HK-2 (cell line): ENCODE results near the gene MED19.
"Not testable (repeated sequence)": the region's sequence is repeated elsewhere in the genome, so short reads cannot be mapped to it uniquely, and the experiment has no call there.

ENCODE experiments used
- DNase-seq: peaks from one replicate; pipeline ENCODE4 v3.0.0-alpha.2; 2018; ENCODE audit not compliant: unreplicated experiment

The MED19 gene

DNA sequence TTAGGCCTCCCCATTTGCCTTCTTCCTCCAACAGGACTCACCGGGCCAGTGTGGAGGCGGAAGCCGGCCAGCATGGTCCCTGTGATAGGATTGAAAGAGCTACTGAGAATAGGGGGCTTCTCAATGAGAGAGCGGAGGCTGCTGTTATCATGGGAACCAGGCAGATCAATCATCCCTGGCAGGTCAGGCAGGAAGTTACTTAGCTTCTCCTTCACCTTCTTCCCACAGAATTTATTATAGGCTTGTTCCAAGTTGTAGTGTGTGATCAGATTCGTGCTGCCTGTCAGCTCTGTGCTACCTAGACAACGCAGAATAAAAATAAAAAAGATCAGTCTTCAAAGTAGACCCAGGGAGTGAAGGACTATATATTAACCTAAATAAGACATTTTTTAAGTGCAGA, 7.1 kb downstream of the MED19 start:
- DNase-seq: no peak

DNA sequence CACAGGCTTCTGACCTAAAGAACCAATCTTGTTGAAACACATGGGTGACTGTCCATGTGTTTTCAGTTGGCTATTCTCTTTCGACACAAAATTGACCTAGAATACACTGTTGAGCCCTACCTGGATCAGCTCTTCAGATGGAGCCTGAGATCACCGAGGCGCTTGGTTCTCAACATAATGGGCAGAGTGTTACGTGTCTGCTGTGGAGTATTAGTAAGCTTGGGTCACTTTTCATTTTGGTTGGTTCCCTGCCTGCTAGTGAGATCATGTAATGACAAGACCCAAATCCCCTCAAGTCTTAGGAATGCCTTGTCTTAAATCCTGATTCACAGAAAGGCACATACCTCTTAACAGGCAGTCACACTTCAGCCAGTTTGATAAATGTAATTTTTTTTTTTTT, 8.7 kb downstream of the MED19 start:
- no peak for DNase-seq

- no peak for DNase-seq
These were observed 11.6 kb downstream of the MED19 start for GRCh38 chr11:57700425-57700824.

DNA sequence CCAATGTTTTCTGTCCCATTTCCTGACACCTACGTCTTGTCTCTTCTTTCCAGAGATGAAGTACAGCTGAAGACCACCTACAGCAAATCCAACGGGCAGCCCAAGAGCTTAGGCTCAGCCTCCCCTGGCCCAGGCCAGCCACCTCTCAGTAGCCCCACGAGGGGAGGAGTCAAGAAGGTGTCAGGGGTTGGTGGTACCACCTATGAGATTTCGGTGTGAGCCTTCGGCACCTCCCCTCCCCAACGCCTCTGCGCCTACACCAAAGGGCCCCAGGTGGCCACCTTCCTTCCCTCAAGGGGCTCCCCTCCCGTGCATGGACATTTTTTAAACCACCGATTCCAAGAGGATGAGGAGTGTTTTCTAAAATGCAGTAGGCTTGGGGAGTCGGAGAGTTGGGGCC, 12.2 kb downstream of the MED19 start:
- no peak for DNase-seq

DNA sequence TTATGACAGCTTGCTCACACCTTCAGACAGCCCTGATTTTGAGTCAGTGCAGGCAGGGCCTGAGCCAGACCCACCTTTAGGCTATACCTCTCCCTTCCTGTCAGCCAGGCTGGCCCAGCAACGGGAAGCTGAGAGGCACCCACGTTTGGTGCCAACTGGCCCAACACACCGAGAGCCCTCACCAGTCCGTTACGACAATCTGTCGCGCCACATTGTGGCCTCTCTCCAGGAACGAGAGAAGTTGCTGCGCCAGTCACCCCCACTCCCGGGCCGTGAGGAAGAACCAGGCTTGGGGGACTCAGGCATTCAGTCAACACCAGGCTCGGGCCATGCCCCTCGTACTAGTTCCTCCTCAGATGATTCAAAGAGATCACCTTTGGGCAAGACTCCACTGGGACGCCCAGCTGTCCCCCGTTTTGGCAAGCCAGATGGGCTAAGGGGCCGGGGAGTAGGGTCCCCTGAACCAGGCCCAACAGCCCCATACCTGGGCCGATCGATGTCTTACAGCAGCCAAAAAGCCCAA, 13.1 kb downstream of the MED19 start:
- no peak for DNase-seq

- not testable (repeated sequence) for DNase-seq
These were observed 21.5 kb downstream of the MED19 start for GRCh38 chr11:57690474-57690873.

DNA sequence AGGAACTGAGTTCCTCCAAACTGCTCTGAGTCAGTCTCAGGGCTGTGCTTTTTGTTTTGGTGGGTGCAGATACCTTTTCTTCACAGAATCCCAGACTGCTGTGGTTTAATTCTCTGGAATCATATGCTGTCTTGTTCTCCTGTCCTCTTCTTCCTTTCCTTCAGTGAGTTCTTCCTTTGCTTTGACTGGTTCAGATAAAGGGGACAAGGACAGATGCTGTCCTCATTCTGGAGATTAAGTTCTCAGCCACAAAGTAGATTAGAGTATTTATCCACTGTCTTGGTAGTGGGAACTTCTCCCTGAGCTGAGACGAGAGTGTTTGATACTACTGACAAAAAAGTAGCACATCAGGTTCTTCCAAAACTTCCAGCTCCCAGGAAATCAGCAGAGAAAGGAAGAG, 30.8 kb downstream of the MED19 start:
- no peak for DNase-seq

- DNase-seq: no peak
These were observed 31.5 kb downstream of the MED19 start for GRCh38 chr11:57680552-57680874.

GRCh38 chr11:57679396-57679795, 32.6 kb downstream of the MED19 start:
- DNase-seq: no peak

DNA sequence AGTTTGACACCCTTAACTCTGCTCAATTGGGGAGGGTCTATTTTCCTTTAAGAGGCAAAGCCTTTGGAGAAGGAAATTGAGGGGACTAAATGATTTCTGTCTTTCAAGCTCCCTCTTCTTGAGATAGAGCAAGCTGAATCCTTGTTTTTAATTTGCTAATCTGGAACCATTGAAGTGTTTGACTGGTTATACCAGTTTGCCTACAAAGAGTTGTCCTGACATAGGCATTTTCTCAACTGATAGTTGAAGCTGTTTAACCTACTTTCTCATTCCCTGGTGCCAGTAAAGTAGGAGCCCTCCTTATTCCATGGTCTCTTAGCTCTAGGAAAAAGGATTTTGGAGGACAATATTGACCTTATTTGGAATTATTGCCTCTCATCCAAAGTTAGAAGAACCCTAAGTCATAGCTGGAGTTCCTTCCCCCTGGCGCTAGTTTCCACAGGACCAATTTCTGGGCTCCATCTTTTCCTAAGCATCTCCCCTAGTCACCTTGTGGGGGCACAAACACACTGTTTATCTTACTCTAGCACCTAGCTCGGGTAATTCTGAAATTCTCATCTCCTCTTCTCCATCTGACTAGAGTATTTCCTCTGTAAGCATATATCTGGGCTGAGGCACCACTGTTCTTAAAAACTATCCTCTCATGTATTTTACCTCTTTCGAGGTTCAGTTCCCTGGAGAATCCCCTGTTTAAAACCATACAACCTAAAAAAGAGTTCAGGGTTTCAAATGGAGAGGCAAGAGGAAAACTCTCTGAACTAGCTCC, 36.7 kb downstream of the MED19 start:
- no peak for DNase-seq

DNA sequence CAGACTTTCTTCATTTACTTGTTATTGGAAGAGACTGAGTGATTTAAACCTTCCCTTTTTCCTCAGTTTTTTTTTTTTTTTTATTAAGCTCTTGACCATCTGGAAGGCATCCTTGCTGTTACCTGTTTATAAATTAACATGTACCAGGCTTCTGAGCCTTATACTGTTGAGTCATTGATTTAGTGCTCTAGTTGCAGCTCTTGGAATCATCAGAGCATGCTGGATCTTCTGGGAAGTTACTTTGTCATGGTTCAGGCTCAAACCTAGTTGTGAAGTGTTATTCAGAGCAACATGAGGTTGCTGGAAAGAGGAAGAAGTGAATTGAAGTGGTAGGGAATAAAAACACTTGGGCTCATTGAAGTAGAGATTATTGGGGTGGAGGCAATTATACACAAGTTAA, 37.8 kb downstream of the MED19 start:
- no peak for DNase-seq

- DNase-seq: no peak
These were observed 43.6 kb downstream of the MED19 start for GRCh38 chr11:57668434-57668782.

DNA sequence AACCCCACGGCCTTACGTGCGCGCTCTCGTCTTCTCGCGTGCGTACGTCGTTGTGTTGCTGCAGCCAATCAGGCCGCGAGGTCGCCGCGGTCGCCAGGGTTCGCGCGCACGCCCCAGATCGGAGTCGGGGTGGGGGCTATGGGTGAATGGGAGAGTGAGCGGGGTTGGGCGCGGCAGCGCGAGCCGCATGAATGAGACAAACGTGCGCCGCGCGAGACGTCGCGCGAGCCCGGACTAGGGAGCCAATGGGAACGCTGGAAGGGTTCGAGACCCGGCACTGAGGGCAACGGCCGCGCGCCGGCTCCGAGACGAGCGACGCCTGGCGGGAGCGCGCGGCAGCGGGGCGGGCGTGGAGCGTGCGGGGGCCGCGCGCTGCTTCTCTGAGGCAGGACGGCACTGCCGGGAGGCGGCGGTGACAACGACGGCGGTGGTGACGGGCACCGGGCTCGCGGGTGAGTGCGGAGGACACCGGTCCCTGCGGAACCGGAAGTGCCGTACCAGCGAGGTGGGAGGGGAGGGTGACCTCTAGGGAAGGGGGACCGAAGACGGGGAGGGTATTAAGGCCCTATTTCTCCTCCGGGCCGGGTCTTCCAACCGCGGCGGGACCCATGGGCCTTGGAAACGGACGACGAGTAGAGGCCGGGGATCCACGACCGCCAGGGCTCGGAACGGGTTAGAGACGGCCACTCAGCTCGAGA, 44.1 kb downstream of the MED19 start, which contains the start of gene ZDHHC5:
ZDHHC5 (plus strand) TSS at position 379 of the 698 bp plus-strand sequence. CDS start 4,977 bp downstream, outside the sequence.
- peak; percentile 98 for DNase-seq

DNA sequence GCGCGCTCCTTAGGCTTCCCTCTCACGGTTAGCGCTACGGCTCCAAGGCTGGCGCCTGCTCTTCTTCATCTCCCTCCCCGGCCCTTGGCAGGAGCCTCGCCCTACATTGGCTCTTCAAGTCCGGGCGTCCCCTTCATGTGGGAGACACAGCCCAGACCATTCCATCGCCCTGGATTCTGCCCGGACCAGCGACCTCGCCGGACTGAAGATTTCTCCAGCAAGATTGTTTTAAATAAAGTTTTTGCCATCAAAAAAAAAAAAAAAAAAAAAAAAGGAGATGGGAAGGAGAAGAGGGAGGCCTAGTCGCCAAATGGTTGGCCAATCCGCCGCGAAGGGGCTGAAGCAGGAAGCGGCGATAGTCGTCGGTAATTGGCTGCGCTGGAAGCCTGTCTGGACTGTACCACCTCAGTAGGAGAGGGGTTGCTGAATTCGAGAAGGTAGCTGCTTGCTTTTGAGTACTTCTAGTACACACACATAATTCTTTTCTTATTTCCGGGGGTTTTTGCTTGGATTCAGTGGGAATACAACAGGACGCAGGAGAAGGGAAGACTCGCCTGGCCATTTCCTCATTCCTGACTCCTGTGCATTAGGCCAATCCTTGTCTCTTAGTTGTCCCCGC, 44.8 kb downstream of the MED19 start:
- DNase-seq: peak; percentile 86

DNA sequence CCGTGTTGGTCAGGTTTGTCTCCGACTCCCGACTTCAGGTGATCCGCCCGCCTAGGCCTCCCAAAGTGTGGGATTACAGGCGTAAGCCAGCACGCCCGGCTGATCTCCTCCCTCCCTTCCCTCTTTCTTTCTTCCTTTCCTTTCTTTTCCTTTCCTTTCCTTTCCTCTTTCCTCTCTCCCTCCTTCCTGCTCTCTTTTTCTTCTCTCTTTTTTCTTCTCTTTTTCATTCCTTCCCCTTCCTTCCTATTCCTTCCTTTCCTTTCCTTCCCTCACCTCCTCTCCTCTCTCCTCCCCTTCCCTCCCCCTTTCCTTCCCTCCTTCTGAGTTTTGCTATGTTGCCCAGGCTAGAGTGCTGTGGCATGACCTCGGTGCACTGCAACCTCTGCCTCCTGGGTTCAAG, 48.0 kb downstream of the MED19 start:
- no peak for DNase-seq

- no peak for DNase-seq
These were observed 49.1 kb downstream of the MED19 start for GRCh38 chr11:57662893-57663292.

DNA sequence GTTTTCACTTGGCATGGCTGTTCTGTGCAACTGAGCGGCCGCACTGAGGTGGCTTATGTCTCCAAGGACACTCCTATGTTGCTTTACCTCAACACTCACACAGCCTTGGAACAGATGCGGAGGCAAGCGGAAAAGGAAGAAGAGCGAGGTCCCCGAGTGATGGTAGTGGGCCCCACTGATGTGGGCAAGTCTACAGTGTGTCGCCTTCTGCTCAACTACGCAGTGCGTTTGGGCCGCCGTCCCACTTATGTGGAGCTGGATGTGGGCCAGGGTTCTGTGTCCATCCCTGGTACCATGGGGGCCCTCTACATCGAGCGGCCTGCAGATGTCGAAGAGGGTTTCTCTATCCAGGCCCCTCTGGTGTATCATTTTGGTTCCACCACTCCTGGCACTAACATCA, 52.3 kb downstream of the MED19 start:
- DNase-seq: no peak

- DNase-seq: no peak
These were observed 54.0 kb downstream of the MED19 start for GRCh38 chr11:57658023-57658361.

DNA sequence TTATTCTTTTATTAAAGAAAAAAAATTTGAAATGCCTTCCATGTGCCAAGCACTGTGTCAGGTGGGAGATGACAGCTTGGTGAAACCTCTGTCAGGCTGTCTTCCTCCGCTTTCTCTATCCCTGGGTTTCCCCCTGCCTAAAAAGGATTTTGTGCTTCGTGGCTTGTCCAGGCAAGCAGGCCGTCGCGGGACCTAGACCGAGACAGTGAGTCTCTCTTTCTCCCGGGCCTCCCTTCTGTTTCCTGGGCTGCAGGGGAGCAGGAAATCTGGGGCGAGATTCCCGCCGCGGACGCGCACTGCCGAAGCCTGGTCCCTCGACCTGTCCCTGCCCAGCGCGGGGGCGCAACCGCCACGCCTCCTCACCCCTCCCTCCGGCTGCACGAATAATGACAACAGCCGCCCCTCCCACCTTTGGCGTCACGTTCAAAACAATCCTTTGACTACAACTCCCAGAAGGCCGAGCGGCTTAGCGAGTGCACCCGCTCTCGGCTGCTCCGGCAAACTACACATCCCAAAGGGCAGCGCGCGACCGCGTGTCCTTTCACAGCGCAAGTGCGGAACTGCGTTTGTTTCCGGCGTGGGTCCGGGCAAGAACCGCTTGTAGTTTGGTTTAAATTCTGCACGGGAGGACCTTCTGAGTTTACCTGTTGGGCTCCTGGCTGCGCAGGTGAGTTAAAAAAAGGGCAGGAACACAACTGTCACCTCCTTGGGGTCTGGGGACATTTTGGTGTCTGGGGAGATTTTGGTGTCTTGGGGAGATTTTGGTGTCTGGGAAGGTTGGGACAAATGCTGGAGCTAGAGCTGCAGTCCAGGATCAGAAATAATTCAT, 54.6 kb downstream of the MED19 start, which contains the start of gene CLP1:
CLP1 (plus strand) TSS at position 569 of the 829 bp plus-strand sequence. CDS start 1,715 bp downstream, outside the sequence.
- DNase-seq: peak; percentile 95

GRCh38 chr11:57656885-57657193, 55.2 kb downstream of the MED19 start:
- DNase-seq: no peak
